Left ventricle myocardium inferior (tissue), 1 donor: Measurements from ENCODE around the gene CNTFR. TPM values are rescaled to one million over a fixed set of nuclear protein-coding genes. Genes with fewer than 3 reads are reported as not detected.
"Not testable (repeated sequence)": the region's sequence is repeated elsewhere in the genome, so short reads cannot be mapped to it uniquely, and the experiment has no call there.

Source experiments
- DNase-seq: peaks from one replicate; pipeline ENCODE4 v3.0.0-alpha.2; 2020
- H3K27ac ChIP-seq: fragments of 200-600 bp; replicated peaks from 2 replicates; pipeline ENCODE4 v1.8.0; 2021
- H3K27me3 ChIP-seq: fragments of 200-600 bp; 2 replicates; pipeline ENCODE4 v1.8.0; 2021; ENCODE audit warnings: low read depth
- H3K36me3 ChIP-seq: fragments of 200-600 bp; 2 replicates; pipeline ENCODE4 v1.8.0; 2021
- H3K4me1 ChIP-seq: fragments of 200-600 bp; 2 replicates; pipeline ENCODE4 v1.8.0; 2021
- H3K4me3 ChIP-seq: fragments of 200-600 bp; 2 replicates; pipeline ENCODE4 v1.8.0; 2021; ENCODE audit warnings: mild to moderate bottlenecking, moderate library complexity
- H3K9me3 ChIP-seq: fragments of 200-600 bp; replicated peaks from 2 replicates; pipeline ENCODE4 v1.8.0; 2021
- intact Hi-C: fragments of 100-400 bp; cut with micrococcal nuclease; formaldehyde crosslinking; loops from one replicate; pipeline ENCODE4 v1.11.0; 2022
- long read RNA-seq: library from polyadenylated mRNA; unstranded; transcript quantifications from one replicate; pipeline ENCODE4 v2.0.0, GENCODE V29; 2021
- total RNA-seq: library from RNA; stranded (reverse); fragmentation: NEBNext Ultra II Directional; extraction: Animal tissue kit (Norgen Biotek cat#: 25700); gene quantifications from one replicate; pipeline ENCODE4 v1.2.1, GENCODE V29; 2021
- TF ChIP-seq, protein P1 (sequence below): fragments of 200-600 bp; IDR thresholded peaks from 2 replicates; pipeline ENCODE4 v1.8.0; 2021; ENCODE audit warnings: antibody characterized with exemption, mild to moderate bottlenecking, borderline replicate concordance
- donor health status: DM: no; HTN: yes; CAD: no; lungs with severe emphysema.

CNTFR gene, protein sequence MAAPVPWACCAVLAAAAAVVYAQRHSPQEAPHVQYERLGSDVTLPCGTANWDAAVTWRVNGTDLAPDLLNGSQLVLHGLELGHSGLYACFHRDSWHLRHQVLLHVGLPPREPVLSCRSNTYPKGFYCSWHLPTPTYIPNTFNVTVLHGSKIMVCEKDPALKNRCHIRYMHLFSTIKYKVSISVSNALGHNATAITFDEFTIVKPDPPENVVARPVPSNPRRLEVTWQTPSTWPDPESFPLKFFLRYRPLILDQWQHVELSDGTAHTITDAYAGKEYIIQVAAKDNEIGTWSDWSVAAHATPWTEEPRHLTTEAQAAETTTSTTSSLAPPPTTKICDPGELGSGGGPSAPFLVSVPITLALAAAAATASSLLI
- total RNA-seq, result 4.6 TPM
- long read RNA-seq, transcript CNTFR-202 (10 exons, 2,052 nt), result major isoform, 7 of 11 reads
- long read RNA-seq, partial matches to known transcripts, result 0 of 11 reads
- long read RNA-seq, other reads (novel, unspliced or antisense), result 2 of 11 reads

DNA sequence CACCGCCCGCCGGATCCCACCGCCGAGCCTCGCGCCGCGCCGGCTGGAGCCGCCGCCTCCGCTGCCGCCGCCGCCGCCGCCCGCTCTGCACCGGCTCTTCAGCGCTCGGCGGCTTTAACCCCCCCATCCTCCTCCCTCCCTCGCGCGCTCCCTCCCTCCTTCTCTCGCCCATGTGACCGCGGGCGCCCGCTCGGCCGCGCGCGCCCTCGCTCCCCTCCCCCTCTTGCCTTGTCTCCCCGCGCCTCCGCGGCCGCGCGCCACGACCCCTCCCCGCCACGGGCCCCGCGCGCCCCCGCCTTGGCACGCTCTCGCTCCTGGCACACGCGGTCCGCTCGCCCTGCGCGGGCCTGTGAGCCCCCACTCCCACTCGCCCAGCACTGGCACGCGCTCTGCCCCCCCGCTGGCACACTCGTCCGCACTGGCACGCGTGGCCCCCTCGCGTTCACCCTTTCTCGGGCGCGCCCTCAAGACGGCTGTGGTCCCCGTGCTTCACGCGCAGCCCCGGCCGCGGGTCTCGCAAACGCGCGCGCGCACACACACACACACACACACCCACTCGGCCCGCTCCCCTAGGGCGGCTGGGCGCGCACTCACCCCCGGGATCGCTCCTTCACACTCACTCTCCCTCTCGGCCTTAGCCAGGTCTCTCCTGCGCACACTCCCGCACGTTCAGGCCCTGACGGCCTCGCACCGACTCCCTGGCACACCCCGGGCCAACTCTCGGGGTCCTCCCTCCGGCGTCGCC is at the start of gene CNTFR:
TSS of gene CNTFR (minus strand) at position 89 of the 745 bp plus-strand sequence. CDS start 20,743 bp downstream, outside the sequence.
- peaks cover 59% of the 10 kb centered on the region for H3K4me1 ChIP-seq

DNA sequence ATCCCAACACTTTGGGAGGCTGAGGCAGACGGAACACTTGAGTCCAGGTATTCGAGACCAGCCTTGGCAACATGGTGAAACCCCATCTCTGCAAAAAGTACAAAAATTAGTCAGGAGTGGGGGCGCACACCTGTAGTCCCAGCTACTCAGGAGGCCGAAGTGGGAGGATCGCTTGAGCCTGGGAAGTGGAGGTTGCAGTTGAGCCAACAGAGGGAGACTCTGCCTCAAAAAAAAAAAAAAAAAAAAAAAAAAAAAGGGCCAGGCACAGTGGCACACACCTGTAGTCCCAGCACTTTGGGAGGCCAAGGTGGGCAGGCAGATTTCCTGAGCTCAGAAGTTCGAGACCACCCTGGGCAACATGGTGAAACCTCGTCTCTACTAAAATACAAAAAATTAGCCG is 49.8 kb upstream of the CNTFR start:
- H3K4me3 ChIP-seq, DNase-seq, intact Hi-C loops, H3K27ac ChIP-seq, H3K27me3 ChIP-seq, H3K9me3 ChIP-seq: not testable (repeated sequence)
- peaks cover 10% of the 10 kb centered on the region for H3K36me3 ChIP-seq
- peaks cover 33% of the 10 kb centered on the region for H3K4me1 ChIP-seq

More for the DNA sequence above, at the start of gene CNTFR:
- TF ChIP-seq, protein P1, sequence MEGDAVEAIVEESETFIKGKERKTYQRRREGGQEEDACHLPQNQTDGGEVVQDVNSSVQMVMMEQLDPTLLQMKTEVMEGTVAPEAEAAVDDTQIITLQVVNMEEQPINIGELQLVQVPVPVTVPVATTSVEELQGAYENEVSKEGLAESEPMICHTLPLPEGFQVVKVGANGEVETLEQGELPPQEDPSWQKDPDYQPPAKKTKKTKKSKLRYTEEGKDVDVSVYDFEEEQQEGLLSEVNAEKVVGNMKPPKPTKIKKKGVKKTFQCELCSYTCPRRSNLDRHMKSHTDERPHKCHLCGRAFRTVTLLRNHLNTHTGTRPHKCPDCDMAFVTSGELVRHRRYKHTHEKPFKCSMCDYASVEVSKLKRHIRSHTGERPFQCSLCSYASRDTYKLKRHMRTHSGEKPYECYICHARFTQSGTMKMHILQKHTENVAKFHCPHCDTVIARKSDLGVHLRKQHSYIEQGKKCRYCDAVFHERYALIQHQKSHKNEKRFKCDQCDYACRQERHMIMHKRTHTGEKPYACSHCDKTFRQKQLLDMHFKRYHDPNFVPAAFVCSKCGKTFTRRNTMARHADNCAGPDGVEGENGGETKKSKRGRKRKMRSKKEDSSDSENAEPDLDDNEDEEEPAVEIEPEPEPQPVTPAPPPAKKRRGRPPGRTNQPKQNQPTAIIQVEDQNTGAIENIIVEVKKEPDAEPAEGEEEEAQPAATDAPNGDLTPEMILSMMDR, result no peak
- intact Hi-C loops, result loop anchor here (5.0 kb wide), 1 partner anchor 43 kb away; no protein-coding TSS in a partner anchor
- no peaks in the 10 kb centered on the region for H3K9me3 ChIP-seq
- peak within 1 kb of the TSS; percentile 37 for H3K27ac ChIP-seq
- H3K4me3 ChIP-seq, result peak within 1 kb of the TSS; percentile 68
- H3K36me3 ChIP-seq, result no peaks in the 10 kb centered on the region
- peaks cover 83% of the 10 kb centered on the region for H3K27me3 ChIP-seq
- peak; percentile 47 for DNase-seq

DNA sequence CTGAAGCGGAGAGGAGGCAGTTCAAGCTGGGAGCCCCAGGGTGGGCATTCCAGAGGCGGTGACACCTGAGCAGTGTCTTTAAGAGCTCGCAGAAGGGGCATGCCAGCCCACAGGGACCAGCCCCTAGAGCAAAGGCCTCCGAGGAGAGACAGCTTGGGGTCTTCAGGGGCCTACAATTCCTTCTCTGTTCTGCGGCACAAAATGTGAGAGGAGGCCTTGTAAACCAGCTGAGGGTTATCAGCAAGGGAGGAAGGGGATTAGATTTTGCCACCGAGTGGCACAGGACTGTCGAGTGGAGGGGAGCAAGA is 48.6 kb upstream of the CNTFR start:
- DNase-seq, result no peak
- Histone ChIP-seq H3K4me3 (peak overlapping the region; percentile 78), H3K27me3 (no peaks in the 10 kb centered on the region), H3K36me3 (peaks cover 10% of the 10 kb centered on the region), H3K27ac (peak overlapping the region; percentile 84), H3K4me1 (peaks cover 37% of the 10 kb centered on the region), H3K9me3 (no peaks in the 10 kb centered on the region)
- intact Hi-C loops, result no loop called here
- TF ChIP-seq, protein P1, result no peak

DNA sequence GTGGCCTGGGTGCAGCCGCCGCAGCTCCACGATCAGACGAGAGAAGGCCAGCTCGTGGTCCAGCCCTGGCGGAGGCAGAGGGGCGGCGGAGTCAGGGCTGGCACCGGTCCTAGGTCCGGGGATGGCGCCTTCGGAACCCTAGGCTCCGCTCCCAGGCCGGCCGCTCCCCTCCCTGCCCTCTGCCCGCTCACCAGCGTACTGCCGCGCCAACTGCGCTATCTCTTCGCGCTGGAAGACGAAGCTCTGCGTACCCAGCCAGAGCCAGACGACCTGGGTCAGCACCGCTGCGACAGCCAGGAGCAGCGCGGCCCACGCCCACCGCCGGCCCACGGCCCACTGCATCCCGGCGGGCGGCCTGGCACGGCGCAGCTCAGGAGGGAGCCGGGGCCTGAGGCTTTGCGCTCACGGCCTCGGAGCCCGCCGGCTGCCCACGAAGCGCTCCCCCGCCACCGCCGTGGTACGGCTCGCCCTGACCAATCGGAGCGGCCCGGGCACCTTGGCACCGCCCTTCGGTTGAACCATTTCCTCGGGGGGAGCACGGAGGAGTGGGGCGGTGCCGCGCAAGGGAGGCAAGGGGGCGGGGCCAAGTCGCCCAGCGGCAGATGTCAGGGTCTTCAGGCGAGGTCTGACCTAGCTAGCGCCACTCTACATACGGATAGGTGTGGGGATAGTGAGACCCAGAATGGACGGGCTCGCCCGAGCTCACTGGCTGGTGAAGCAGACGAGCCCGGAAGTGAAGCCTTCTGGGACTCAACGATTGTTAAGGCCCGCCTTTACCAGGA is 48.0 kb upstream of the CNTFR start, which contains the start of gene SIGMAR1:
TSS of gene SIGMAR1 (minus strand) at position 432 of the 782 bp plus-strand sequence. CDS start at position 342, 90 bp downstream.
- Histone ChIP-seq H3K27me3 (no peaks in the 10 kb centered on the region), H3K27ac (peak within 1 kb of the TSS; percentile 84), H3K4me1 (peaks cover 37% of the 10 kb centered on the region), H3K36me3 (peaks cover 10% of the 10 kb centered on the region), H3K9me3 (no peaks in the 10 kb centered on the region), H3K4me3 (peak within 1 kb of the TSS; percentile 78)
- intact Hi-C loops, result no loop called here
- TF ChIP-seq, protein P1, result no peak
- DNase-seq, result peak; percentile 94

DNA sequence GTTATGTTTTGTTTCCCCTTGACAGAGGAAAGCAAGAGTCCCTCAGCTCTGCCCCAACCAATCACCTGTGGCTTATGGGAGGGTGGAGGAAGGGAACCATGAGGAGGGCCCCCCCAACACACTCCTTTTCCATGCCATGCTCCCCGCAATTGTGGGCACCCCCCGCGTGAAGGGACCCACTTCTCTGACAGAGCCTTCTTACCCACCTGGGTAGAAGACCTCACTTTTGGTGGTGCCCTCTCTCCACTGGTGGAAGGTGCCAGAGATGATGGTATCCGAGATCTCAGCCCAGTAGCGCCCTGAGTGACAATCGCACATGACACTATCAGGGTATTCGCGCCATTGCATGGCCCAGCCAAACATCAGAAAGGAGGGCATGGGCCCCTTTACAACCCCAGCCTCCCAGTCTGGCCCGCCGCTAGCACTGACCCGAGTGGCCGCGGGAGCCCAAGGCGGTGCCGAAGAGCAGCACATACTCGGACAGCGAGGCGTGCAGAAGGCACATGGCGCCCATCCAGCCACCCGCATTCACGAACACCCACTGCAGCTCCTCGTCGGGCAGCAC is 47.3 kb upstream of the CNTFR start:
- no peaks in the 10 kb centered on the region for H3K9me3 ChIP-seq
- H3K4me3 ChIP-seq, result peak overlapping the region; percentile 78
- peaks cover 37% of the 10 kb centered on the region for H3K4me1 ChIP-seq
- no peak for DNase-seq
- H3K27ac ChIP-seq, result peak overlapping the region; percentile 84
- TF ChIP-seq, protein P1, result no peak
- H3K27me3 ChIP-seq, result no peaks in the 10 kb centered on the region
- peaks cover 10% of the 10 kb centered on the region for H3K36me3 ChIP-seq
- intact Hi-C loops, result no loop called here
